Immature natural killer cell (primary cell): ENCODE results near the gene ASCL2. TPM values are rescaled to one million over a fixed set of nuclear protein-coding genes. Genes with fewer than 3 reads are reported as not detected.

Experiments used
- DNase-seq, 3 donors: peaks; one replicate each; pipeline ENCODE4 v3.0.0; 2022; ENCODE audit warnings: mixed read lengths in 1 of 3
- H3K27ac Mint-ChIP-seq, 6 donors: one replicate each; pipeline ENCODE4 v1.8.0; 2020; ENCODE audit warnings: mixed read lengths in 6 of 6, mild to moderate bottlenecking in 5 of 6, inconsistent platforms in 4 of 6, moderate library complexity in 3 of 6
- H3K27me3 Mint-ChIP-seq, 3 donors: one replicate each; pipeline ENCODE4 v1.8.0; 2020 to 2021; ENCODE audit warnings: low read depth in 3 of 3, mild to moderate bottlenecking in 3 of 3, mixed read lengths in 3 of 3, moderate library complexity in 3 of 3, inconsistent platforms in 1 of 3
- H3K36me3 Mint-ChIP-seq, 3 donors: one replicate each; pipeline ENCODE4 v1.8.0; 2020; ENCODE audit warnings: mixed read lengths in 3 of 3, inconsistent platforms in 2 of 3, mild to moderate bottlenecking in 2 of 3
- H3K4me1 Mint-ChIP-seq, 2 donors: one replicate each; pipeline ENCODE4 v1.8.0; 2020; ENCODE audit warnings: inconsistent platforms in 2 of 2, mild to moderate bottlenecking in 2 of 2, mixed read lengths in 2 of 2, moderate library complexity in 1 of 2
- H3K4me3 Mint-ChIP-seq, 5 donors: one replicate each; pipeline ENCODE4 v1.8.0; 2020; ENCODE audit warnings: mild to moderate bottlenecking in 5 of 5, mixed read lengths in 5 of 5, inconsistent platforms in 3 of 5, moderate library complexity in 3 of 5
- H3K9me3 Mint-ChIP-seq, 6 donors: one replicate each; pipeline ENCODE4 v1.8.0; 2020; ENCODE audit warnings: mild to moderate bottlenecking in 6 of 6, mixed read lengths in 6 of 6, inconsistent platforms in 4 of 6, moderate library complexity in 3 of 6
- polyA plus RNA-seq, 3 donors: library from polyadenylated mRNA; unstranded; fragments of 300-500 nt; fragmentation: Illumina TruSeq; gene quantifications; one replicate each; pipeline ENCODE4 v1.2.3, GENCODE V29; 2021

Gene ASCL2
- polyA plus RNA-seq, 3 donors from 2014 or later: 9.7 to 60.0 (median 18.2) TPM

DNA sequence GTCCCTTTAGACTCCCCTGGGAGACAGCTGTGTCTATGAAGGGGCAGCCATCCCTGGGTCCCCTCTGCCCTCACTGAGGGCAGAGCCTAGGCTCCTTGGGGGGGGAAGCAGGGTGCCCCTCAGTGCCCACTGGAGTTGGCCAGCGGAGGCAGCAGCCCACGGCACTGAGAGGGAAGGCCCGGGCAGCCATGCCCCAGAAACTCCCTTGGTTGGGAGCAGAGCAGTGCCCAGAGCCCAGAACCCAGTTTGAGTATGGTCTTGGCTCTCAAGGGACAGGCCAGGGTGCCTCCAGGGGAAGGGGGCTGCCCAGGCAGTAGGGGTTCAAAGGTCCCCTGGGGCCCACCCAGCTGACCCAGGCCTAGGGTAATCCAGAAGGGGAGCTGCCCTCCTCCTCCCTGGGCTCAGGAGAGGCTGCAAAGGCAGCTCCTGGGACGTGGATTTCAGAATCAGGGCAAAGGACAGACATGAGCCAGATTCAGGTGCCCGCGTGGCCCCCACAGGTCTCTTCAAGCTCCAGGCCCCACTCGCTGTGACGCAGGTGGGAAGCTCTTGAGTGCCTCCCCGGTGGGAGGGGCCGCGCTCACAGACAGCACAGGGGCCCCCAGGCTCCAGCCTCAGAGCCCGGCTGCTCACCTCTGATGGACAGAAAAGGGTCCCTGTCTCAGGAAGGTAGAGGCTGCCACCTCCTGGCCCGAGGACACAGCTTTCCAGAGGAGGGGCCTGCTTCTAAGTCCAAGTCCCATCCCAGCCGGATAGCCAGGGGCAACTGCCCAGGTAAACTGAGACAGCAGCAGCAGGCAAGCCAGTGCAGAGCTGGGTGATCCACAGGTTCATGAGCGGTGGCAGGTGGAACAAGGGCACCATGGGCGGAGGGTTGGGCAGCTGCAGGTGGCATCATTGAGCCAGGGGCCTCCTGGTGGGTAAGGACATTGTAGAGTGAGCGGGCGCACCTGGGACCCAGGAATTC, 28.7 kb upstream of the ASCL2 start:
- peak overlapping the region; percentile 71 to 81 (median 77) for H3K4me3 Mint-ChIP-seq
- H3K36me3 Mint-ChIP-seq: peaks cover 0 to 10% (median 0%) of the 10 kb centered on the region in 3 donors
- peak; percentile 26 to 41 (median 39) for DNase-seq
- H3K4me1 Mint-ChIP-seq: peaks cover 69 to 73% of the 10 kb centered on the region in 2 donors
- H3K27me3 Mint-ChIP-seq: peaks cover 0 to 8% (median 0%) of the 10 kb centered on the region in 3 donors
- no peaks in the 10 kb centered on the region for H3K9me3 Mint-ChIP-seq
- H3K27ac Mint-ChIP-seq: peak overlapping the region; percentile 66 to 92 (median 82)

DNA sequence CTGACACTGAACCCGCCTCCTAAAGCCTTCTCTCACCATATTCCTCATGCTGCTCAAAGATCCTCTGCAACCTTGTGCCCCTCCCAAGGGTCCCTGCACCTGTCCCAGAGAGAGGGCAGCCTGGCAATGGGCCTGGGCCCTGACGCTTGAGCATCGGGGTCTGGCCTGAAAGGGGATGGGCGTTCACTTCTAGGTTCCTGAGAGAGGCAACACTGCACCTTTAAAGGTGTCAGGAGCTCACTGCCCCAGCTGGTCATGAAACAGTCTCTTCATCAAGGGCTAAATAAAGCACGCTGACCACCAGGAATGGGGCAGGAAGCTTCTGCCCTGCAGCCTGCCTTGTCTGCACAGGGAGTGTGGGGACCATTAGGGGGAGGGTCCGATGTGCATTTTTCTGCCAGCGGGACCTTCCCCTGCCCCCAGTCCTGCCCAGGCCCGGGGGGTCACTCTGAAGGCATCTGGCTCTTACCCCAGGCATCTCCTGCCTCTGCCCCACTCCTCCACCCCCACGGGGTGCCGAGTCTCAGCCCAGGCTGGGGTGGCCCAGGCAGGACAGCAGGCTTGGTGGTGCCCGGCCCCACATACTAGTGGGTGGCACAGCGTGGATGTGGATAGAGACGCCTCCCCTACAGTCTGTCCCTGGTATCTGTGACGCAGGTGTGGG, 27.9 kb upstream of the ASCL2 start:
- H3K27ac Mint-ChIP-seq: peak overlapping the region; percentile 73 to 95 (median 86)
- DNase-seq: no peak
- H3K4me3 Mint-ChIP-seq: peak overlapping the region in 4 of 5 donors; percentile 43 to 64 (median 57)
- H3K36me3 Mint-ChIP-seq: peaks cover 0 to 10% (median 0%) of the 10 kb centered on the region in 3 donors
- peaks cover 68 to 73% of the 10 kb centered on the region in 2 donors for H3K4me1 Mint-ChIP-seq
- peaks cover 0 to 8% (median 0%) of the 10 kb centered on the region in 3 donors for H3K27me3 Mint-ChIP-seq
- H3K9me3 Mint-ChIP-seq: no peaks in the 10 kb centered on the region

DNA sequence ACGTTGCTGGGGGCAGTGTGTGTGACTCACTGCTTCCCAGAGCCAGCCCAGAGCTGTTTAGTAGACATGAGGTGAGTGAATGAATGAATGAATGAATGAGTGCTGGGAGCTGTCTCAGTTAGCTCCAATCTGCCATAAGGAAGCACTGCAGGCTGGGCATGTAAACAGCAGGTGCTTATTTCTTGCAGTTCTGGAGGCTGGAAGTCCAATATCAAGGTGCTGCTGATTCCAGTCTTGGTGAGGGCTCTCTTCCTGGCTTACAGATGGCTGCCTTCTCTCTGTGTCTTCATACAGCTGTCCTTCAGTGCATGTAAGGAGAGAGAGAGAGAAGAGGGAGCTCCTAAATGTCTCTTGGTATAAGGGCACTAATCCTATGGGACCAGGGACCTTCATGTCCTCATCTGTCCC, 27.2 kb upstream of the ASCL2 start:
- peaks cover 0 to 10% (median 0%) of the 10 kb centered on the region in 3 donors for H3K36me3 Mint-ChIP-seq
- no peaks in the 10 kb centered on the region for H3K9me3 Mint-ChIP-seq
- DNase-seq: no peak
- peaks cover 0 to 6% (median 0%) of the 10 kb centered on the region in 3 donors for H3K27me3 Mint-ChIP-seq
- peaks cover 66 to 68% of the 10 kb centered on the region in 2 donors for H3K4me1 Mint-ChIP-seq
- H3K27ac Mint-ChIP-seq: peak overlapping the region; percentile 73 to 95 (median 88)
- H3K4me3 Mint-ChIP-seq: peak overlapping the region; percentile 10 to 64 (median 54)

DNA sequence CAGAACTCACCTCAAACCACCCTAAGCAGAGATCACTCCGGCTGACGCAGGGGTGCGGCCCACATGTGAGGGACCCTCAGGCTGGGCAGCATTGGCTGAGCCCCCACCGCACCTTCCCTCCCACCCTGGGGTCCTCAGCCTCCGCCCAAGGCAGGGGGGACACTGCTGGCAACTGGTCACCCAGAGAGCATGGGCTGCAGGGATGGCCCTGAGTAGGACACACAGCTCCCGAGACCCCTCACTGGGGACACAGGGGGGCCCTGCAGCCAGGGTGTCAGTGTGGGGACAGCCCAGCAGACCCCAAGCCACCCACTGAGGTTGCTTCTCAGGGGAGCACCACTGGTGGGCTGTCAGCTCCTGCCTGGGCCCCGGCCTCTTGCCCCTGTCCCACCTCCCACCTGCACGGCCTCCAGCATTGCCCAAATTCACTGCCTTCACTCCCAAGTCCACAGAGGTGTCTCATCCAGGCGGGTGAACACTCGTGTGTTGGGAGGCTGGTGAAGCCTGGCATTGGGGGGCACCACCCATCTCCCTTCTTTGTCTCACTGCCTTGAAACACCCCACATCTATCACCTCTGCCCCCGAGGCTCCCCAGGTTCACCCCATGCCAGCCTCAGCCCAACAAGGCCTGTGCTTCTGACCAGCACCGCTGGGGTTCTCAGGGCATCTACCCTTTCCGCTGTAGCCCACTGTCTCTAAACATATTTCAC, 26.7 kb upstream of the ASCL2 start:
- Mint-ChIP-seq H3K4me1 (peaks cover 66% of the 10 kb centered on the region in 2 donors), H3K9me3 (no peaks in the 10 kb centered on the region), H3K36me3 (peaks cover 0 to 10% (median 0%) of the 10 kb centered on the region in 3 donors), H3K4me3 (peak overlapping the region in 4 of 5 donors; percentile 48 to 64 (median 57)), H3K27me3 (peaks cover 0 to 3% (median 0%) of the 10 kb centered on the region in 3 donors), H3K27ac (peak overlapping the region; percentile 73 to 95 (median 88))
- peak in 1 of 3 donors; percentile 36 for DNase-seq

DNA sequence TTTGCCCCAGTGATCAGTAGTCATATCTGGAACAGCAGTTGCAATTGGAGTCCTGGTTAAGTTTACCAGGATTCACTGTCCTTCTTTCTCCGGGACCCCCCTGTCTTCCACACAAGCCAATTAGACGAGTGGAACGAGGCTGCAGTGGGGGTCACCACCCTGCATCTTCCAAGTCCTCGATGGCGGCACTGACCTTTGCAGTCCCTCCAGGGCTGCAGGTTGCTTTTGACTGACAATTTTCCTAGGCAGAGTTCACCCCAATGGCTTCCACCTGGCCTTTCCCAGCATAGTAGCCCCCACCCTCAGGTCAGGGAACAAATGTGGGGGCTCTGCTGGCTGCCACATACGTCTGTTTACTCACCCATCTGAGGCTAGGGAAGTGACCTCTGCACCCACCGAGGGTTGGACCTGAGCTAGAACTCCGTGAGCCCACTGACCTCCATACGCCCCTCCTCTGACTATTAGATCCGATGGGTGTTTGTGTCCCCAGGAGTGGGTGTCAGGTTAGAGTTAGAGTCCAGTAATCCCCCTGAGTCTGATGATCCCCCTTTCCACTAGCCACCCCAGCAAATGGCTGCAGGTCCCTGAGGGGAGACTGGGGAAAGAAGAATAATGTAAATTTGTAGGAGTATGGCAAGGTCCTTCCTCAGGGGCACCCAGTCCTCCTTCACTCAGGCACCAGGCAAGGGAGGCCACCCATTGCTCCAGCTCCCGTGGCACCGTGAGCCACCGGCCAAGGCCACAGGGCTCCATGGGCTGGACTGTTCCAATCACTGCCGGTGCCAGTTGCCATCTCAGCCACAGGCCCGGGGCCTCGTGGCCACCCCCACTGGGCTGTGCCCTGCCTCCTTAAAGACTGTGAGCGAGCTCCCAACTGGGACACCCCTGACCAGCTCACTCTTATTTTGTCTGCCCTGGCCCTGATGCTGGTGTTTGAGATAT, 25.9 kb upstream of the ASCL2 start:
- Mint-ChIP-seq H3K36me3 (peaks cover 0 to 10% (median 0%) of the 10 kb centered on the region in 3 donors), H3K27ac (peak overlapping the region in 5 of 6 donors; percentile 67 to 86 (median 81))

DNA sequence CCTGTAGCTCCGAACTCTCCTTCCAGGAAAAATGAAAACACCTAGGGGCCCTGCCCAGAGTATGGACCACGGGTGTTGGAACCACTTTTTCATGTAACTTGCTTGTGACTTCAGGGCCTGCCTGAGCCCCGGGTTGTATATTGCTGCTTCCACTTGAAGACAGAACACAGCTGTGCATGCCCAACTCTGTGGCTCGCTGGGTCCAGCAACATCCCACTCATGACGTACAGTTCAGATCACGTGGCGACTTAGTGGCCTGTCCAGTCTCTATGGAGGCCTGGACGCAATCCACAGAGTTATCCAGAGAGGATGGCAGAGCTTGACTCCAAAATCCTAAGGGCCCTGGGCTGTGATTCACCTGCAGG, 24.5 kb upstream of the ASCL2 start:
- Mint-ChIP-seq H3K36me3 (peaks cover 0 to 10% (median 0%) of the 10 kb centered on the region in 3 donors), H3K9me3 (no peaks in the 10 kb centered on the region), H3K4me1 (peaks cover 57 to 69% of the 10 kb centered on the region in 2 donors), H3K27me3 (no peaks in the 10 kb centered on the region), H3K4me3 (peak overlapping the region in 3 of 5 donors; percentile 14 to 56 (median 29)), H3K27ac (peak overlapping the region; percentile 52 to 89 (median 73))
- no peak for DNase-seq

More for the DNA sequence above, 25.9 kb upstream of the ASCL2 start:
- DNase-seq: no peak
- Mint-ChIP-seq H3K9me3 (no peaks in the 10 kb centered on the region), H3K4me3 (peak overlapping the region in 1 of 5 donors; percentile 14), H3K27me3 (no peaks in the 10 kb centered on the region), H3K4me1 (peaks cover 62 to 66% of the 10 kb centered on the region in 2 donors)

DNA sequence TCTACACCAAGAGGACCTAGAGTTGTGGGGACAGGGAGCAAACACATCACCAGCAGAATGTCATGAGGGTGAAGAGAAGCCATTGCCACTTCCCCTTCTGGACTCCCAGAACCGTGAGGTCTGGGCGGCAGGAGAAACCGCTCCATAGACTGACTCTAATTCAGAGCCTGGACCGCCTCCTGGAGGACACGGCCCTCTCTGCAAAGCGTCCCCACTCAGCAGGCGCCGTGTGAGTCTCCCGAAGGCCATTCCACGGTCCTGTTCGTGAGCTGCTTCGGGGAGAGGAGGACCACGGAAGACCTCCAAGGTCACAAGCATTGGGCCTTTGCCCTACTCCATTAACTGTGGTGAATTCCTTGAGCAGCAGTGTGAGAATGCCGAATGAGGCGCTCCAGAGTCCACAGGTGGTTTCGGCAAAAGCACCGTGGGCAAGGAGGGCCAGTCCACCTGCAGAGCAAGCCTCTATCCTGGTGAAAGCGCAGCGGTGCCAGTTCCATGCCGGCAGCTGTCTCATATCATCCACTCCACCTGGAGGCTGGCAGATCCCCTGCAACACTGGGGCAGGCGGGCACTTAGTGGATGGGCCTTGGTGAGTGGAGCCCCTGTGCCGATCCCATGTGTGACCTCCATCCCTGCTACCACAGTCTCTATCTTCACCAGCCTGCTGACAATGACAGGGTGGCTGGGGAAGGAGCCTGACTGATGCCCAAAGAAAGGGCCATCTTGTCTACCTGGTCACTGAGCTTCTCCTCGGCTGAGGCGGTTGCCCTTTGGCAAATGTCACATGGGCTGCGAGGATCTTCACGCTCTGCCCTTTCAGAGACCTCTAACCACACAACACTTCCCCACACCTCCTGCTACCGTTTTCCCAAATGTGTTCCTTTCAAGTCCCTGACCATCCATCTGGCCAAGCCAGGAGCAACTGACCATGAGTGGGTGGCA, 23.9 kb upstream of the ASCL2 start:
- DNase-seq: no peak
- no peaks in the 10 kb centered on the region for H3K27me3 Mint-ChIP-seq

DNA sequence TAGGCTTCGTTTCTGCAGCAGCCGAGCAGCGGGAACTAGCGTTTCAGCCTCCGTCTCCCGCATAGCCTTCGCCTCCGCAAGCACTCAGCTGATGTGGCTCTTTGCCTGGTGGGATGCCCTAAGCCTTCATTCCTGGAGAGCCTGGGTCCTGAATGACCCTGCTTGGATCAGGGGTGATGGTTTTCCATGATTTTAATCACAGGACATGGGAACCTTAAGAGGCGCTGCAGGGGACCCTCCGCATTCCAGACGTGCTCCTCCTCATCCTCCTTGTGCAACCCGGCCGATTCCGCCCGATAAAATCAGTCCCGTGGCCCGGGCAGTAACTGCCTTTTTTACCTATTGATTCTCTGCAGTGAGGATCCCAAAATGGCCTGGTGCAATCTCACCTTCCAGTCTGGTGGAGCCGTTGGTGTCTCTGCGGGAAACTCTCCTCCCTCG, 23.2 kb upstream of the ASCL2 start:
- Mint-ChIP-seq H3K4me1 (peaks cover 45 to 65% of the 10 kb centered on the region in 2 donors), H3K9me3 (no peaks in the 10 kb centered on the region), H3K27ac (peak overlapping the region in 2 of 6 donors; percentile 45 to 57), H3K36me3 (peaks cover 5 to 18% (median 9%) of the 10 kb centered on the region in 3 donors), H3K27me3 (no peaks in the 10 kb centered on the region), H3K4me3 (peak overlapping the region in 4 of 5 donors; percentile 7 to 66 (median 48))
- no peak for DNase-seq

More for the DNA sequence above, 23.9 kb upstream of the ASCL2 start:
- Mint-ChIP-seq H3K36me3 (peaks cover 5 to 15% (median 6%) of the 10 kb centered on the region in 3 donors), H3K27ac (peak overlapping the region; percentile 52 to 89 (median 73)), H3K4me1 (peaks cover 51 to 68% of the 10 kb centered on the region in 2 donors), H3K9me3 (no peaks in the 10 kb centered on the region), H3K4me3 (peak overlapping the region in 4 of 5 donors; percentile 29 to 66 (median 48))

DNA sequence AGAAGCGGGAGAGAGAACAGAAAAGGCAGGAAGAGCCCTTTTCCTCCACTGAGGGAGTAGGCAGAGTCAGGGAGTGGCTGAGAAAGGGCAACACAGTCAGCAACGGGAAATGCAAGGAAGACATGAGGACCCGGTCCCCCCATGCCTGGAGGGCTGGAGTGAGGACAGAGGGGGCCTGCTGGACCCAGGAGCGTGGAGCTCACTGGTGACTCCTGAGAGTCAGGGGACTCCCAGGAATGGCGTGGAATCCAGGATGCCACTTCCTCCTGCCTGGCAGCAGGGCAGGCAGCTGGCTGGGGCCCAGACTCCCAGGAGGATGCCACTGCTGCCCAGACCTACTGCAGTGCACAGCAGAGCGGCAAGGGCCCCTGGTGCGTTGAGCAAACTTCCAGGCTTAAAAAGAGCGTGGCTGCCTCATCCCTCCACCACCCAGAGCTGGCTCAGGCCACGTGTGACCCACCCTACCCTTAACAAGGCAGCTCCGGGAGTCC, 20.0 kb upstream of the ASCL2 start:
- DNase-seq: no peak
- Mint-ChIP-seq H3K27ac (no peak overlapping the region), H3K4me3 (no peak overlapping the region), H3K4me1 (peaks cover 27 to 51% of the 10 kb centered on the region in 2 donors), H3K27me3 (peaks cover 0 to 2% (median 2%) of the 10 kb centered on the region in 3 donors), H3K9me3 (no peaks in the 10 kb centered on the region), H3K36me3 (peaks cover 5 to 21% (median 16%) of the 10 kb centered on the region in 3 donors)

DNA sequence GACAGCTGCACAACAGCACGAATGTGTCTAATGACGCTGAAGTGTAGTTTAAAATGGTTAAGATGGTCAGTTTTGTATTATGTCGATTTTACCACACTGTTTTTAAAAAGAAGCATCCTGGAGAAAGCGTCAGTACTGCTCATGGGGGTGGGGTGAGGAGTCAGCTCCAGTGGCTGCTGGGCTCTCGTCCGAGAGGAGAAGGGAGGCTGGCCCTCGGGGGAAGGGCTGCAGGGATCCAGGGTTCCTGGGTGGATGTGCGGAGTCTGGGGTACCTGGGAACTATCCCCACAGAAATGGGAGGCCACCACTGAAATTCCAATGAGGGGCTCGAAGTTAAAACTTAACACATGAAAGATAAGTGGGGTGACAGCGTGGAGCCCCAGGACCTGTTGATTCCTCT, 19.5 kb upstream of the ASCL2 start:
- H3K36me3 Mint-ChIP-seq: peaks cover 9 to 25% (median 20%) of the 10 kb centered on the region in 3 donors
- no peak overlapping the region for H3K4me3 Mint-ChIP-seq
- H3K27me3 Mint-ChIP-seq: peaks cover 0 to 2% (median 2%) of the 10 kb centered on the region in 3 donors
- no peak for DNase-seq
- peaks cover 22 to 46% of the 10 kb centered on the region in 2 donors for H3K4me1 Mint-ChIP-seq
- H3K9me3 Mint-ChIP-seq: peaks cover 0 to 1% (median 0%) of the 10 kb centered on the region in 6 donors
- peak overlapping the region in 1 of 6 donors; percentile 61 for H3K27ac Mint-ChIP-seq

DNA sequence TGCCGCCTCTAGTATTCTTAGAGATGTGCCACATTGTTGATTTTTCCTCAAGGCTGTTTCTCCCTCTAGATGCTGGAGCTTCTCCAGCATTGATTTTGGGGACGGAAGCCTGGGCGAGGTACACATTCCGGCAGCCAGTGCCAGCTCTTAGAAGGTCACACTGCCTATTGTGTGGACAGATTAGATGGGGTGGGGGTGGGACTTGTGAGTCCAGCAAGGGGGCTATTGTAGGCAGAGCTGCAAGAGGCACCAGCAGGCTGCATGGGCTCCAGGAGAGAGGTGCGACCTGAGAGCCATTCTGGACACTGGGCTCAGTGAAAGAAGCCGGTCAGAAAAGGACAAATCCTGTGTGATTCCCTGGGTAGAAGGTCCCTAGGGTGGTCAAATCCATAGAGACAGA, 19.0 kb upstream of the ASCL2 start:
- no peak for DNase-seq

More for the DNA sequence above, 19.0 kb upstream of the ASCL2 start:
- peaks cover 0 to 1% (median 0%) of the 10 kb centered on the region in 6 donors for H3K9me3 Mint-ChIP-seq
- H3K27ac Mint-ChIP-seq: no peak overlapping the region
- H3K27me3 Mint-ChIP-seq: peaks cover 0 to 2% (median 2%) of the 10 kb centered on the region in 3 donors
- peaks cover 17 to 41% of the 10 kb centered on the region in 2 donors for H3K4me1 Mint-ChIP-seq
- no peak overlapping the region for H3K4me3 Mint-ChIP-seq
- H3K36me3 Mint-ChIP-seq: peaks cover 10 to 27% (median 21%) of the 10 kb centered on the region in 3 donors
